ENCODE data around the gene CIROP. TPM values are rescaled to one million over a fixed set of nuclear protein-coding genes. Genes with fewer than 3 reads are reported as not detected.

CIROP gene
- total and polyA plus RNA-seq, 2 donors (not counting 1 experiment from before 2014, with no cell fraction given), result not detected

DNA sequence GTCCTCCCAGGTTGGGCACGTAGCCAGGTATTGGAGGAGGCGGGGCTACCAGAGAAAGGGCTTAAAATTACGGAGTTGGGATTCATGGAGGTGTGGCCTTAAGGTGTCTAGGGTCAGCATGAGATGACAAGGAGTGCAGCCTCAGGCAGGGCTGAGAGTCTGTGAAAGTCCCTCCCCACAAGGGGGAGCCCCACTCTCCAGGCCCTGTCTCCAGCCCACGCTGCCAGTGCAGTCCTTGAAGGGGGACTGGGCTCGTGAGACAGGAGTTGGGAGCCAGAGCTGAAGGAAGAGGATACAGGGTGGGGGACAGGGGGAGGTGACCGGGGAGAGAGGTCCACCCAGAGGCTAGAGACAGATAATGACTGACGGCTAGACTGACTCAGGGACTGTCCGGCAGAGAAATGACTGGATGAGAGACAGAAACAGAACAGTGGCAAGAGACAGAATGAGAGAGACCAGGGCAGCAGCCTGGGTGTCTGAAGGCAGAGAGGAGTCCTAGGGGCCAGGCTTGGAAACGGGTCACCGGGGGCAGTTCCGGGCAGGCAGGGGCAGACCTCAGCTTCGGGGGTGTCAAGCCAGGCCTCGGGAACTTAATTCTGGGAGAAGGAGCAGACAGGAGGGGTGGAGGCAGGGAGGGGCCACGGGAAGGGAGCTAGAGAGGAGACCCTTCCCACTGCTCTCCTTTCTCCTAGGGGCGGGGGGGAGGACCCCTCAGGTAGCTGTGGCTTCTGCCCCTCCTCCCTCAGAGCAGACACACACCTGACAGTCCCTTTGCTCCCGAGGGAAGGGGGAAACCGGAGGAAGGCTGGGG is 48.4 kb downstream of the CIROP start:
- H3K4me1 Mint-ChIP-seq, result peaks cover 18% of the 10 kb centered on the region
- Histone ChIP-seq H3K4me1 (ENCODE audit: control insufficient read depth in 2 of 2, insufficient read depth in 2 of 2, low read length in 2 of 2) (peaks cover 10 to 21% of the 10 kb centered on the region in 2 donors), H2AFZ (ENCODE audit: insufficient read depth, low read depth, low read length, poor library complexity, severe bottlenecking) (peak overlapping the region; percentile 63), H3K4me2 (replicated peaks; ENCODE audit: low read depth, low read length, poor library complexity, severe bottlenecking) (peak overlapping the region; percentile 100), H3K4me3 (ENCODE audit: control extremely low read depth in 1 of 5, extremely low read depth in 1 of 5, insufficient read depth in 1 of 5, low read depth in 2 of 5, low read length in 4 of 5) (peak overlapping the region in 3 of 5 experiments; percentile 5 to 91 (median 19)), H3K27ac (ENCODE audit: low read length in 2 of 2) (no peak overlapping the region), H3K9ac (ENCODE audit: low read length) (peak overlapping the region; percentile 57), H3K27me3 (replicated peaks in 1 of 4; ENCODE audit: control extremely low read depth in 1 of 4, control insufficient read depth in 3 of 4, insufficient read depth in 4 of 4, low read length in 3 of 4) (peaks cover 0 to 6% (median 0%) of the 10 kb centered on the region in 4 experiments), H3K9me3 (ENCODE audit: control extremely low read depth in 1 of 3, control insufficient read depth in 2 of 3, insufficient read depth in 1 of 3, low read length in 2 of 3) (no peaks in the 10 kb centered on the region), H3K36me3 (replicated peaks in 1 of 2; ENCODE audit: control extremely low read depth in 1 of 2, control insufficient read depth in 1 of 2, extremely low read depth in 1 of 2, insufficient read depth in 2 of 2, low read length in 1 of 2) (peaks cover 0 to 27% of the 10 kb centered on the region in 2 experiments), H3K79me2 (ENCODE audit: control insufficient read depth, insufficient read depth, low read length) (no peaks in the 10 kb centered on the region), H4K20me1 (ENCODE audit: control insufficient read depth, insufficient read depth, low read length, poor library complexity, severe bottlenecking) (peaks cover 5% of the 10 kb centered on the region)
- H3K27me3 Mint-ChIP-seq, result no peaks in the 10 kb centered on the region
- H3K9me3 Mint-ChIP-seq (ENCODE audit: insufficient read depth), result no peaks in the 10 kb centered on the region
- intact Hi-C loops (cut with micrococcal nuclease), result loop anchor here (1.0 to 10.0 kb wide), 7 partner anchors 13 to 752 kb away; no protein-coding TSS in a partner anchor
- ChIA-PET CTCF (interaction anchor here (0.7 to 19.1 kb wide), 9 partner anchors 12 to 486 kb away, joined by 3 to 1134 read pairs (median 4); partner anchors contain the start of genes ACIN1 and AJUBA), POLR2A (interaction anchor here (0.6 to 1.0 kb wide), 3 partner anchors 68 to 74 kb away, joined by 3 to 11 read pairs (median 4); partner anchors contain the start of gene AJUBA)
- peak overlapping the region; percentile 89 for H3K4me3 Mint-ChIP-seq
- H3K27ac Mint-ChIP-seq, result peak overlapping the region; percentile 73
- peak; percentile 72 for ATAC-seq (ENCODE audit: low read depth)
- WGBS (ENCODE audit: insufficient coverage), result 8% methylated on average over 14 of the region's 17 CpGs
- DNase-seq, result peak; percentile 83
- no peak for TF ChIP-seq EZH2 (IDR thresholded peaks at IDR 0.05; ENCODE audit: borderline replicate concordance, insufficient read depth, low read depth, low read length, poor library complexity, severe bottlenecking)
- TF ChIP-seq, protein P1, sequence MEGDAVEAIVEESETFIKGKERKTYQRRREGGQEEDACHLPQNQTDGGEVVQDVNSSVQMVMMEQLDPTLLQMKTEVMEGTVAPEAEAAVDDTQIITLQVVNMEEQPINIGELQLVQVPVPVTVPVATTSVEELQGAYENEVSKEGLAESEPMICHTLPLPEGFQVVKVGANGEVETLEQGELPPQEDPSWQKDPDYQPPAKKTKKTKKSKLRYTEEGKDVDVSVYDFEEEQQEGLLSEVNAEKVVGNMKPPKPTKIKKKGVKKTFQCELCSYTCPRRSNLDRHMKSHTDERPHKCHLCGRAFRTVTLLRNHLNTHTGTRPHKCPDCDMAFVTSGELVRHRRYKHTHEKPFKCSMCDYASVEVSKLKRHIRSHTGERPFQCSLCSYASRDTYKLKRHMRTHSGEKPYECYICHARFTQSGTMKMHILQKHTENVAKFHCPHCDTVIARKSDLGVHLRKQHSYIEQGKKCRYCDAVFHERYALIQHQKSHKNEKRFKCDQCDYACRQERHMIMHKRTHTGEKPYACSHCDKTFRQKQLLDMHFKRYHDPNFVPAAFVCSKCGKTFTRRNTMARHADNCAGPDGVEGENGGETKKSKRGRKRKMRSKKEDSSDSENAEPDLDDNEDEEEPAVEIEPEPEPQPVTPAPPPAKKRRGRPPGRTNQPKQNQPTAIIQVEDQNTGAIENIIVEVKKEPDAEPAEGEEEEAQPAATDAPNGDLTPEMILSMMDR (IDR thresholded peaks at IDR 0.05), result peak; percentile 79
